HepG2 (cell line): ENCODE measurements around the gene ITPK1. TPM values are rescaled to one million over a fixed set of nuclear protein-coding genes. Genes with fewer than 3 reads are reported as not detected.

Experiments used
- AGO2 ChIP-seq: fragments of 200-400 bp; formaldehyde crosslinking; optimal IDR thresholded peaks from 2 replicates; pipeline ENCODE3; 2017; ENCODE audit warnings: mild to moderate bottlenecking, low read depth, low read length, moderate library complexity
- CBX5 ChIP-seq: sonication (generic); formaldehyde crosslinking; IDR thresholded peaks from 2 replicates; pipeline ENCODE4 v1.4.0; 2020; ENCODE audit warnings: missing genetic modification reagents, borderline replicate concordance
- FOXC1 ChIP-seq: sonication (generic); formaldehyde crosslinking; IDR thresholded peaks from 2 replicates; pipeline ENCODE4 v1.8.0; 2022; ENCODE audit warnings: mild to moderate bottlenecking, missing genetic modification reagents, borderline replicate concordance
- GATAD2A ChIP-seq: IDR thresholded peaks from 2 replicates; pipeline ENCODE4 v1.6.1; 2016
- GLI4 ChIP-seq: sonication (generic); formaldehyde crosslinking; IDR thresholded peaks from 2 replicates; pipeline ENCODE4 v1.5.1; 2020; ENCODE audit warnings: missing genetic modification reagents, mild to moderate bottlenecking, moderate library complexity, borderline replicate concordance
- IRX3 ChIP-seq: sonication (generic); formaldehyde crosslinking; IDR thresholded peaks from 2 replicates; pipeline ENCODE4 v1.8.1; 2023; ENCODE audit warnings: mild to moderate bottlenecking, low read depth, missing genetic modification reagents, borderline replicate concordance
- MED8 ChIP-seq: sonication (generic); formaldehyde crosslinking; IDR thresholded peaks from 2 replicates; pipeline ENCODE4 v1.8.1; 2023; ENCODE audit warnings: mild to moderate bottlenecking, missing genetic modification reagents; ENCODE audit not compliant: insufficient replicate concordance
- PAWR ChIP-seq: sonication (generic); formaldehyde crosslinking; IDR thresholded peaks from 2 replicates; pipeline ENCODE4 v1.4.0; 2020; ENCODE audit warnings: missing genetic modification reagents, mild to moderate bottlenecking, borderline replicate concordance
- POLR2A ChIP-seq, 2 experiments: IDR thresholded peaks; 2 replicates each; pipeline ENCODE4 v1.6.1; 2011; ENCODE audit warnings: low read depth in 2 of 2, low read length in 2 of 2, mild to moderate bottlenecking in 1 of 2, moderate library complexity in 1 of 2; ENCODE audit not compliant: insufficient read depth in 1 of 2
- RFX3 ChIP-seq: IDR thresholded peaks from 2 replicates; pipeline ENCODE4 v1.6.1; 2016; ENCODE audit warnings: missing biosample characterization, missing genetic modification reagents
- SAFB2 ChIP-seq: sonication (generic); formaldehyde crosslinking; IDR thresholded peaks from 2 replicates; pipeline ENCODE4 v1.5.1; 2020; ENCODE audit warnings: missing genetic modification reagents, low read depth, mild to moderate bottlenecking, borderline replicate concordance
- TCF7L2 ChIP-seq: IDR thresholded peaks from 2 replicates; pipeline ENCODE4 v1.6.1; 2011; ENCODE audit warnings: mild to moderate bottlenecking, low read depth, low read length, moderate library complexity
- TEAD3 ChIP-seq: optimal IDR thresholded peaks from 2 replicates; pipeline ENCODE3; 2016; ENCODE audit warnings: borderline replicate concordance
- YEATS2 ChIP-seq: sonication (generic); formaldehyde crosslinking; IDR thresholded peaks from 2 replicates; pipeline ENCODE4 v1.4.0; 2020; ENCODE audit warnings: missing genetic modification reagents, borderline replicate concordance
- ZEB1 ChIP-seq: IDR thresholded peaks from 2 replicates; pipeline ENCODE4 v1.6.1; 2012; ENCODE audit warnings: mild to moderate bottlenecking, low read depth, inconsistent platforms; ENCODE audit not compliant: insufficient replicate concordance
- ZMYM4 ChIP-seq: sonication (generic); formaldehyde crosslinking; IDR thresholded peaks from 2 replicates; pipeline ENCODE4 v1.8.1; 2023; ENCODE audit warnings: mild to moderate bottlenecking, missing genetic modification reagents
- ZNF614 ChIP-seq: IDR thresholded peaks from 2 replicates; pipeline ENCODE4 v1.6.1; 2018; ENCODE audit warnings: missing biosample characterization, missing genetic modification reagents, inconsistent platforms, borderline replicate concordance
- ZNF749 ChIP-seq: sonication (generic); formaldehyde crosslinking; IDR thresholded peaks from 2 replicates; pipeline ENCODE4 v1.8.0; 2022; ENCODE audit warnings: mild to moderate bottlenecking, missing genetic modification reagents, moderate library complexity, borderline replicate concordance
- ZNF766 ChIP-seq: sonication (generic); formaldehyde crosslinking; IDR thresholded peaks from 2 replicates; pipeline ENCODE4 v1.5.0; 2020; ENCODE audit warnings: missing genetic modification reagents, borderline replicate concordance
- polyA plus RNA-seq, 8 experiments: library from polyadenylated mRNA; depleted of rRNA in 3 of 8; stranded (reverse) in 7 of 8; unstranded in 1 of 8; fragments of >200 nt; fragmentation: Illumina TruSeq in 4 of 8; extraction: Trizol in 4 of 8; gene quantifications; 2 replicates each; pipeline versions ENCODE4 v1.2.1 to v1.2.3, GENCODE V29; 2011 to 2016; ENCODE audit warnings: low read depth in 4 of 8, missing spikeins in 1 of 8, mixed read lengths in 1 of 8; ENCODE audit not compliant: insufficient read depth in 1 of 8
- total RNA-seq, 5 experiments: library from RNA; depleted of rRNA; stranded (reverse); fragments of >200 nt; fragmentation: Illumina TruSeq; extraction: Trizol; gene quantifications; 2 replicates each; pipeline ENCODE4 v1.2.3, GENCODE V29; 2016; ENCODE audit warnings: low read depth in 1 of 5
- TF ChIP-seq, protein P1 (sequence below): IDR thresholded peaks from 2 replicates; pipeline ENCODE4 v1.4.0; 2020; ENCODE audit warnings: mild to moderate bottlenecking, missing genetic modification reagents
- TF ChIP-seq, protein P2 (sequence below): sonication (generic); formaldehyde crosslinking; IDR thresholded peaks from 2 replicates; pipeline ENCODE4 v1.8.1; 2023; ENCODE audit warnings: mild to moderate bottlenecking, missing genetic modification reagents
- TF ChIP-seq, protein P3 (sequence below): sonication (generic); formaldehyde crosslinking; IDR thresholded peaks from 2 replicates; pipeline ENCODE4 v1.4.0; 2020; ENCODE audit warnings: missing genetic modification reagents, borderline replicate concordance

Gene ITPK1
- total and polyA plus RNA-seq, 2 of the 13 experiments (the other 11 are each of a cell fraction or from before 2014, with no cell fraction given): 20.5 to 47.5 TPM

DNA sequence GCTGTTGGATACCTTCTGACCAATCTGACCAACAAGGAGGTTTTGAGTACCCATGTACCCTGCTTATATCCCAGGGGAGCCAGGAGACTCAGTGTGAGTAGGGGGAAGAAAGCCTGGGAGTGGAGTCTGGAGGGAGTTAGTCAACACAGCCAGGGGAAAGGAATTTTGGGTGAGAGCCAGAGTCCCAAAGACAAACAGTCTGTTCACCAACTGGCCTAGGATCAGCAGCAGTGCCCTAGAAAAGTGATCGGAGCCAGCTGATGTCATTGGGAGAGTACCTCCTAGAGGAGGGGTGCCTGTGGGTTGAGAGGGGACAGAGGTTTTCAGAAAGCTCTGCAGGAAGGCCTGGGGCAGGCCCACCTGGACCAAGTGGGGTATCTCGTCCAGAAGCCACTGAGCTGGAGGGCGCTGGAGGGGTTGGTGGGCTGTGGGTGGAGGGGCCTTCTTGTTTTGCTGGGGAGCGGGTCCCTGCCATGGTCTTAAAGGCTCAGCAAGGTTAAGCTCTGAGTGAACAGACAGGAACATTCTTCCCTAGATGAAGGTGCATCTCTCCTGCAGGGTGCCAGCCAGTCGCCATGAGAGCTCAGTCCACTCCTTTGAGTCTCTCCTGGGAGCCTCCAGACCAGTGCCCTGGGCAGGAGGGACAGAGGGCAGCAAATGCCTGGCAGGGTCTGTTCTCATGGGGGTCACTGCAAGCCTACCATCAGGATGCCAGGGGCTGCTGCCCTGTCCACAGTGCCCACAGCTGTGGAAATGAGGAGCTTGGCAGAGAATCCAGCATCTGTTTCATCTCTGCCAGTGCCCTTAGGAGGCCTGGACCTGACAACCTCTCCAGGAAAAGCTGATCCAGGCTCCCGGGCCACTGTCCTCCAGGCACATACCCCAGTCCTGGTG lies 129.2 kb downstream of the ITPK1 start (continued):
- TF ChIP-seq, protein P1, sequence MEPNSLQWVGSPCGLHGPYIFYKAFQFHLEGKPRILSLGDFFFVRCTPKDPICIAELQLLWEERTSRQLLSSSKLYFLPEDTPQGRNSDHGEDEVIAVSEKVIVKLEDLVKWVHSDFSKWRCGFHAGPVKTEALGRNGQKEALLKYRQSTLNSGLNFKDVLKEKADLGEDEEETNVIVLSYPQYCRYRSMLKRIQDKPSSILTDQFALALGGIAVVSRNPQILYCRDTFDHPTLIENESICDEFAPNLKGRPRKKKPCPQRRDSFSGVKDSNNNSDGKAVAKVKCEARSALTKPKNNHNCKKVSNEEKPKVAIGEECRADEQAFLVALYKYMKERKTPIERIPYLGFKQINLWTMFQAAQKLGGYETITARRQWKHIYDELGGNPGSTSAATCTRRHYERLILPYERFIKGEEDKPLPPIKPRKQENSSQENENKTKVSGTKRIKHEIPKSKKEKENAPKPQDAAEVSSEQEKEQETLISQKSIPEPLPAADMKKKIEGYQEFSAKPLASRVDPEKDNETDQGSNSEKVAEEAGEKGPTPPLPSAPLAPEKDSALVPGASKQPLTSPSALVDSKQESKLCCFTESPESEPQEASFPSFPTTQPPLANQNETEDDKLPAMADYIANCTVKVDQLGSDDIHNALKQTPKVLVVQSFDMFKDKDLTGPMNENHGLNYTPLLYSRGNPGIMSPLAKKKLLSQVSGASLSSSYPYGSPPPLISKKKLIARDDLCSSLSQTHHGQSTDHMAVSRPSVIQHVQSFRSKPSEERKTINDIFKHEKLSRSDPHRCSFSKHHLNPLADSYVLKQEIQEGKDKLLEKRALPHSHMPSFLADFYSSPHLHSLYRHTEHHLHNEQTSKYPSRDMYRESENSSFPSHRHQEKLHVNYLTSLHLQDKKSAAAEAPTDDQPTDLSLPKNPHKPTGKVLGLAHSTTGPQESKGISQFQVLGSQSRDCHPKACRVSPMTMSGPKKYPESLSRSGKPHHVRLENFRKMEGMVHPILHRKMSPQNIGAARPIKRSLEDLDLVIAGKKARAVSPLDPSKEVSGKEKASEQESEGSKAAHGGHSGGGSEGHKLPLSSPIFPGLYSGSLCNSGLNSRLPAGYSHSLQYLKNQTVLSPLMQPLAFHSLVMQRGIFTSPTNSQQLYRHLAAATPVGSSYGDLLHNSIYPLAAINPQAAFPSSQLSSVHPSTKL: peak; percentile 61
- TF ChIP-seq MED8 (CRISPR knock-in tag) (no peak), GLI4 (CRISPR knock-in tag) (no peak), TCF7L2 (no peak), ZNF749 (CRISPR knock-in tag) (no peak), PAWR (CRISPR knock-in tag) (no peak), SAFB2 (CRISPR knock-in tag) (no peak), TEAD3 (CRISPR knock-in tag) (peak; percentile 53), CBX5 (CRISPR knock-in tag) (no peak), GATAD2A (CRISPR knock-in tag) (peak; percentile 35; the same call in 1 of the 2 replicates), IRX3 (CRISPR knock-in tag) (no peak), ZMYM4 (CRISPR knock-in tag) (no peak), POLR2A (IDR thresholded peaks at IDR 0.05; ENCODE audit: insufficient read depth in 1 of 2, low read depth in 2 of 2, low read length in 2 of 2) (no peak), AGO2 (no peak), ZEB1 (no peak), FOXC1 (CRISPR knock-in tag) (no peak), ZNF614 (no peak), YEATS2 (no peak), ZNF766 (no peak), RFX3 (CRISPR knock-in tag) (no peak)
- TF ChIP-seq, protein P2, sequence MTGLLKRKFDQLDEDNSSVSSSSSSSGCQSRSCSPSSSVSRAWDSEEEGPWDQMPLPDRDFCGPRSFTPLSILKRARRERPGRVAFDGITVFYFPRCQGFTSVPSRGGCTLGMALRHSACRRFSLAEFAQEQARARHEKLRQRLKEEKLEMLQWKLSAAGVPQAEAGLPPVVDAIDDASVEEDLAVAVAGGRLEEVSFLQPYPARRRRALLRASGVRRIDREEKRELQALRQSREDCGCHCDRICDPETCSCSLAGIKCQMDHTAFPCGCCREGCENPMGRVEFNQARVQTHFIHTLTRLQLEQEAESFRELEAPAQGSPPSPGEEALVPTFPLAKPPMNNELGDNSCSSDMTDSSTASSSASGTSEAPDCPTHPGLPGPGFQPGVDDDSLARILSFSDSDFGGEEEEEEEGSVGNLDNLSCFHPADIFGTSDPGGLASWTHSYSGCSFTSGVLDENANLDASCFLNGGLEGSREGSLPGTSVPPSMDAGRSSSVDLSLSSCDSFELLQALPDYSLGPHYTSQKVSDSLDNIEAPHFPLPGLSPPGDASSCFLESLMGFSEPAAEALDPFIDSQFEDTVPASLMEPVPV (CRISPR knock-in tag): no peak
- TF ChIP-seq, protein P3, sequence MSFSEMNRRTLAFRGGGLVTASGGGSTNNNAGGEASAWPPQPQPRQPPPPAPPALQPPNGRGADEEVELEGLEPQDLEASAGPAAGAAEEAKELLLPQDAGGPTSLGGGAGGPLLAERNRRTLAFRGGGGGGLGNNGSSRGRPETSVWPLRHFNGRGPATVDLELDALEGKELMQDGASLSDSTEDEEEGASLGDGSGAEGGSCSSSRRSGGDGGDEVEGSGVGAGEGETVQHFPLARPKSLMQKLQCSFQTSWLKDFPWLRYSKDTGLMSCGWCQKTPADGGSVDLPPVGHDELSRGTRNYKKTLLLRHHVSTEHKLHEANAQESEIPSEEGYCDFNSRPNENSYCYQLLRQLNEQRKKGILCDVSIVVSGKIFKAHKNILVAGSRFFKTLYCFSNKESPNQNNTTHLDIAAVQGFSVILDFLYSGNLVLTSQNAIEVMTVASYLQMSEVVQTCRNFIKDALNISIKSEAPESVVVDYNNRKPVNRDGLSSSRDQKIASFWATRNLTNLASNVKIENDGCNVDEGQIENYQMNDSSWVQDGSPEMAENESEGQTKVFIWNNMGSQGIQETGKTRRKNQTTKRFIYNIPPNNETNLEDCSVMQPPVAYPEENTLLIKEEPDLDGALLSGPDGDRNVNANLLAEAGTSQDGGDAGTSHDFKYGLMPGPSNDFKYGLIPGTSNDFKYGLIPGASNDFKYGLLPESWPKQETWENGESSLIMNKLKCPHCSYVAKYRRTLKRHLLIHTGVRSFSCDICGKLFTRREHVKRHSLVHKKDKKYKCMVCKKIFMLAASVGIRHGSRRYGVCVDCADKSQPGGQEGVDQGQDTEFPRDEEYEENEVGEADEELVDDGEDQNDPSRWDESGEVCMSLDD (CRISPR knock-in tag): no peak; the same call in 1 of the 2 replicates
